HG02759 (cell line): ENCODE results near the gene COQ9.

ENCODE experiments used
- ATAC-seq: cut with Tn5 transposase; IDR thresholded peaks from one replicate; pipeline ENCODE4 v1.9.1; 2021; ENCODE audit warnings: mild to moderate bottlenecking, moderate library complexity; ENCODE audit not compliant: unreplicated experiment

COQ9 gene

DNA sequence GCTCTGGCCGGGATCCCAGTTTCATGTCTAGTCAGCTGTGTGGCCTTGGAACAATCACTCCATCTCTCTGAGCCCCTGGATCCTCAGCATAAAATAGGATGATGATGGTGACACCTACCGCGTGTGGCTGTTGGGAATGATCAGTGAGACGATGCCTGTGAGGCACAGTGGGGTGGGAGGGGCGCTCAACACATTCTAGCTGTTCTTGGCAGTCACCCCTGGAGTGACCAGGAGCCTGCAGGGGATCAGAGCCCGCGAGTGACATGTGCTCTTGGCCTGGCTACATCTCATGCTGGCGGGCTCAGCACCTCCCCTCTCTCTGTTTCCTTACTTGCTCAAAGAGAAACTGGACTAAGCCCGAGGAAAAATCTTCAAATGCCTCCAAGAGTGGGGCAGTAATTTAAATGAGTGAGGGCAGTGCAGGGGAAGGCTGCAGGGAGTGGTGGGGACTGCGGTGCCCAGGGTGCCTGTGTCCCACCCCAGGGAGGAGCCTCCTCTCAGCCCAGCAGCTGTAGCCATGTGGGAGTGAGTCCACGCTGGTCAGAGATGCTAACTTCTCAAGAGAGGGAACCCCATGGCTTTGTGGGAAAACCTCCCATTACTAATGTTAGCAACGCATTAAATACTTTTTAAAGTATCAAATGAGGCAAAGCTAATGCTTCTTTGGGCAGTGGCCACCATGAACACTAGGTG is 62.1 kb downstream of the COQ9 start:
- ATAC-seq: no peak

DNA sequence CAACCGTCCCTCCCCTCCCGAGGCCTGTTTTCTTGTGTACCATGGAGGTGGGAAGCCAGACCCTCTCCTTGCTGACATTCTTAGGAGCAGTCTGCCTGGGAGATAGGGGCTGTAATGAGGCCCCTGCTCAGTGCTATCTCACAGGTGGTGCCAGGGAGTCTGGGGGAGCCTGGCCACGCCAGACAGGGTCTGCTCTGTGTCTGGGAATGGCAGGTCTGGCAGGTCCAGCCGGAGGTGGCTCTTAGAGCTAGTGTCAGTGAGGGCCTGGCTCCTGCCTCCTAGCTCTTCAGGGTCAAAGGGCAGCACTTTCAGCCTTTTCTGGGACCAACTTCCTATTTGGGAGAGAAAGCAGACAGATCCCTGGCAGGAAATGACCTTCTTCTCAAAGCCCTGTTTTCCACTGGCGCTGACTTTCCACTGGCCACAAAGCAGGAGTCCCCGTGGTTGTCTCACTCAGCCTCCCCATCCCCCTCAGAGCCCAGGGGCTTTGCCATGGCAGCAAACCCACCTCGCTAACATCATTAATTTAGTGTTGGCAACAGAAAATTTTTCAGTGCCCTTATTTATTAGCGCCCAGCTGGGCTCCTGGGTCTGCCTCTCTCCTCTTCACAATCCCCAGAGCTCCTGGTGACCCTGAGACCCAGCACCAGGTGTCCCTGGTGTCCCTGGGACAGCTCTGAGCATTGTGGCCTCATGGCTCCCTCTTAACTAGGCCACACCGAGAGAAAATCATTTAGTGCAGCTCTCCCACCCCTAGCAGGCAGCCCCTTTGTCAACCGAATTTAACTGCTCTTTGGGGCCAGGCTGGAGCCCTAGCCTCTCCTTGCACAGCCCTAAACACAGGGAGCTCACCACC is 63.0 kb downstream of the COQ9 start:
- ATAC-seq: no peak
